Esophagus (tissue), 2 donors: ENCODE data around the gene GET3. TPM values are rescaled to one million over a fixed set of nuclear protein-coding genes. Genes with fewer than 3 reads are reported as not detected.
A peak's percentile ranks its signal among the peaks of the same experiment; 100 is the strongest.
"Not testable (repeated sequence)": the region's sequence is repeated elsewhere in the genome, so short reads cannot be mapped to it uniquely, and the experiment has no call there.

ENCODE experiments used
- H3K27ac ChIP-seq, 2 donors: one replicate each; pipeline ENCODE4 v1.5.1; 2013; ENCODE audit warnings: low read depth in 2 of 2, mild to moderate bottlenecking in 2 of 2, inconsistent platforms in 1 of 2, low read length in 1 of 2, moderate library complexity in 1 of 2
- H3K27me3 ChIP-seq, 2 donors: one replicate each; pipeline ENCODE4 v1.6.1; 2013; ENCODE audit warnings: low read length in 2 of 2, control low read depth in 1 of 2, mild to moderate bottlenecking in 1 of 2; ENCODE audit not compliant: insufficient read depth in 2 of 2, control insufficient read depth in 1 of 2
- H3K36me3 ChIP-seq, 2 donors: one replicate each; pipeline ENCODE4 v1.6.1; 2013; ENCODE audit warnings: low read length in 1 of 2; ENCODE audit not compliant: control insufficient read depth in 2 of 2, insufficient read depth in 2 of 2
- H3K4me1 ChIP-seq, 2 donors: one replicate each; pipeline ENCODE4 v1.6.1; 2013; ENCODE audit warnings: low read length in 1 of 2; ENCODE audit not compliant: control insufficient read depth in 2 of 2, insufficient read depth in 2 of 2
- H3K4me3 ChIP-seq, 2 donors: one replicate each; pipeline ENCODE4 v1.5.1; 2013; ENCODE audit warnings: low read length in 2 of 2, mild to moderate bottlenecking in 2 of 2, low read depth in 1 of 2, moderate library complexity in 1 of 2
- H3K9me3 ChIP-seq, 2 donors: one replicate each; pipeline ENCODE4 v1.6.1; 2013; ENCODE audit warnings: mild to moderate bottlenecking in 2 of 2, low read depth in 1 of 2, low read length in 1 of 2, moderate library complexity in 1 of 2; ENCODE audit not compliant: control insufficient read depth in 2 of 2, insufficient read depth in 1 of 2
- WGBS, 2 donors: extraction: QIAGEN DNeasy Blood & Tissue Kit; methylation state at CpG; one replicate each; pipeline ENCODE4 v1.1.7; 2013; 5-methylcytosine and 5-hydroxymethylcytosine counted together
- polyA plus RNA-seq, 2 donors: library from polyadenylated mRNA; stranded (reverse); fragments of 200-250 nt; gene quantifications; one replicate each; pipeline ENCODE4 v1.2.3, GENCODE V29; 2013
- donor health status: healthy with polysubstance abuse.
- donor health status: Bipolar disorder and iron deficiency.

The GET3 gene
- polyA plus RNA-seq, 2 donors: 46.2 to 74.1 TPM

DNA sequence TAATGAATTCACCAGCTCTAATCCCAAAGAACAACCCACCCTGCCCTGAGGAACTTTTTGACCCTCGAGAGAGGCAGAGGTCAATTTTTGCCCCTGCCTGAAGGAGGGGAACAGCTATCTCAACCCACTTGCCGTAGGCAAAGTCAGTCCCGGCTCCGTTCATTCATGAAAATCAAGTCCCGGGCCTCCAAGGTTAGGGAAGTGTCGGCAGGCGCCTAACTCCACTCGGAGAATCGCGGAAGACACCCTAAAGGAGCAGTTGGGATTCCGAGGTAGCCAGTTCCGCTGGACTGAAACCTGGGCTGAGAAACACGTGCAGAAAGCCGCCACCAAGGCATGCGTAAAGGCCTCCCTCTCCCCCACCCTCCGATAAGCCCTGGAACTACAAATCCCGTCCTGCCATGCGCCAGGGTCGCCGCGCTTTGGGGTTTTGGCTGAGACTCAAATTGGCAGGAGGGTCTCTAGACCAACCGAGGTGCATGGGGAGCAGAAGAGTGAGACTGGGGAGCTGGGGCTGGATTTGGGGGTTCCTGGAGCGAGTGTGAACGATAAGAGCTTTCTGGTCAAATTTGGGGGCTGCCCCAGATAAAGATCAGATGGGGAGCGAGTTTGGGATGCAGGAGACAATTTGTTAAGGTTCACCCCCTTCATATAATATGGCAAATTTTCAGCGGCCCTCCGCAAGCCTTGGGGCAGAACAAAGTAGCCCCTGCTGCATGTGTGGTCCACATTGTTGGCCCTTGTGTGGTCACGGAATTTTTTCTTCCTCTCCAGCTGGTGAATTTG, 13.5 kb upstream of the GET3 start, which contains the start of gene TNPO2:
Gene TNPO2, minus strand, starts transcription at position 292 of the 786 bp plus-strand sequence. CDS start 2,955 bp downstream, outside the sequence.
- H3K4me1 ChIP-seq: peaks cover 0 to 6% of the 10 kb centered on the region in 2 donors
- H3K36me3 ChIP-seq: peaks cover 0 to 11% of the 10 kb centered on the region in 2 donors
- H3K4me3 ChIP-seq: peak within 1 kb of the TSS; percentile 51 to 83
- peak within 1 kb of the TSS; percentile 71 to 98 for H3K27ac ChIP-seq
- WGBS, 2 donors: 3% methylated on average over 28 of the region's 28 CpGs
- H3K9me3 ChIP-seq: no peaks in the 10 kb centered on the region
- no peaks in the 10 kb centered on the region for H3K27me3 ChIP-seq

- not testable (repeated sequence) for H3K27me3 ChIP-seq, H3K27ac ChIP-seq, H3K9me3 ChIP-seq, H3K4me3 ChIP-seq, H3K4me1 ChIP-seq
- WGBS, 2 donors: 94 to 95% methylated on average over 10 of the region's 10 CpGs
- H3K36me3 ChIP-seq: peaks cover 4 to 19% of the 10 kb centered on the region in 2 donors
These were observed 11.7 kb upstream of the GET3 start for GRCh38 chr19:12725612-12726011.

DNA sequence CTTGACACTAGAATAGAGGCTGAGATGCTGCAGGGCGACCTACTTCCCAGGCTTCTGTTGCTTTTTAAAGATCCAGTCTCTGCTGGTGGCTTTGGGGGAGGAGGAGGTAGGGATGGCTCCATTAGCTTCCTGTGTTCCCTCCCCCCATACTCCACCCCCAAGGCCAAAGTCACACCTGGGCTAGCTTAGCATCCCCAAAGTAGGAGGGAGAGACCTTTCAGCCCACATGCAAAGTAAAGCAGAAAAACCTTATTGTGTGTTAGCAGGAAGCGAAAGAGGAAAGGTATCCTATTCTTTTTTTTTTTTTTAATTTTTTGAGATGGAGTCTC, 10.3 kb upstream of the GET3 start:
- Histone ChIP-seq H3K36me3 (peaks cover 8 to 28% of the 10 kb centered on the region in 2 donors), H3K27ac (no peak overlapping the region), H3K27me3 (no peaks in the 10 kb centered on the region), H3K4me3 (no peak overlapping the region), H3K4me1 (peaks cover 2 to 4% of the 10 kb centered on the region in 2 donors), H3K9me3 (no peaks in the 10 kb centered on the region)
- 83 to 91% methylated on average over 2 of the region's 2 CpGs for WGBS, 2 donors

GRCh38 chr19:12727745-12728433, 9.4 kb upstream of the GET3 start:
- Histone ChIP-seq H3K4me3 (no peak overlapping the region), H3K36me3 (peaks cover 8 to 28% of the 10 kb centered on the region in 2 donors), H3K4me1 (peaks cover 2 to 8% of the 10 kb centered on the region in 2 donors), H3K9me3 (no peaks in the 10 kb centered on the region), H3K27ac (no peak overlapping the region), H3K27me3 (no peaks in the 10 kb centered on the region)
- WGBS, 2 donors: 90 to 94% methylated on average over 9 of the region's 9 CpGs

GRCh38 chr19:12730064-12730463, 7.2 kb upstream of the GET3 start:
- Histone ChIP-seq H3K4me3 (no peak overlapping the region), H3K36me3 (peaks cover 8 to 28% of the 10 kb centered on the region in 2 donors), H3K4me1 (peaks cover 2 to 8% of the 10 kb centered on the region in 2 donors), H3K9me3 (no peaks in the 10 kb centered on the region), H3K27ac (no peak overlapping the region), H3K27me3 (no peaks in the 10 kb centered on the region)
- WGBS, 2 donors: 73% methylated on average over 3 of the region's 3 CpGs

GRCh38 chr19:12731337-12731736, 6.0 kb upstream of the GET3 start:
- 90 to 93% methylated on average over 24 of the region's 24 CpGs for WGBS, 2 donors
- Histone ChIP-seq H3K4me1 (peaks cover 2 to 8% of the 10 kb centered on the region in 2 donors), H3K27ac (no peak overlapping the region), H3K9me3 (no peaks in the 10 kb centered on the region), H3K36me3 (peaks cover 8 to 28% of the 10 kb centered on the region in 2 donors), H3K27me3 (no peaks in the 10 kb centered on the region), H3K4me3 (no peak overlapping the region)

- H3K4me3 ChIP-seq: peak overlapping the region; percentile 75 to 98
- H3K36me3 ChIP-seq: peaks cover 8 to 24% of the 10 kb centered on the region in 2 donors
- H3K27me3 ChIP-seq: no peaks in the 10 kb centered on the region
- peak overlapping the region; percentile 90 to 95 for H3K27ac ChIP-seq
- 1 to 2% methylated on average over 15 of the region's 15 CpGs for WGBS, 2 donors
- H3K4me1 ChIP-seq: peaks cover 8 to 16% of the 10 kb centered on the region in 2 donors
- H3K9me3 ChIP-seq: no peaks in the 10 kb centered on the region
These were observed 3.7 kb upstream of the GET3 start for GRCh38 chr19:12733369-12734214.

GRCh38 chr19:12737835-12738351, 596 bp downstream of the GET3 start:
- no peaks in the 10 kb centered on the region for H3K27me3 ChIP-seq
- no peaks in the 10 kb centered on the region for H3K9me3 ChIP-seq
- peak overlapping the region; percentile 80 to 87 for H3K4me3 ChIP-seq
- peaks cover 0 to 7% of the 10 kb centered on the region in 2 donors for H3K36me3 ChIP-seq
- H3K27ac ChIP-seq: peak overlapping the region; percentile 58 to 92
- H3K4me1 ChIP-seq: peaks cover 6 to 8% of the 10 kb centered on the region in 2 donors
- 11 to 12% methylated on average over 13 of the region's 13 CpGs for WGBS, 2 donors
